ENCODE results near the gene GPD2. TPM values are rescaled to one million over a fixed set of nuclear protein-coding genes. Genes with fewer than 3 reads are reported as not detected.

GPD2 gene
- total and polyA plus RNA-seq, 11 donors = 3.5 to 24.8 (median 14.1) TPM

DNA sequence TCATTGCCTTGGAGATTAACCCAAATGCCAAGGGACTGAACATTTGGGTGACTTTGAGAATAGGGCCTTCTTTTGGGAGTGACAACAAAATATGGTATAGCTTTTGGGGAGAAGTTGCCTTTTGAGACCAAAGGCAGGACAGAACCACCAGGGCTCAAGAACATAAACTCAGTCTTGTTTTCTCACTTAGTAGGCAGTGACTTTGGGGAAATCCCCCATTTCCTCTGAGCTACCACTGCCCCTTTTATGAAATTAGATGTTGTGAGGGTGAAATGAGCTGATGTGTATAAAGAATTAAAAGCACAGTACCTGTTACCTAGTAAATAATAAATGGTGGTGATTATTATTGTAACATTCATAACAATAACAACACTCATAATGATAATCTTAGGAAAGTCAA lies 36.5 kb downstream of the GPD2 start:
- Histone ChIP-seq H3K4me3 (no peak overlapping the region), H3K4me1 (peaks cover 2 to 58% (median 21%) of the 10 kb centered on the region in 12 donors), H3K27ac (no peak overlapping the region), H3K27me3 (no peaks in the 10 kb centered on the region), H3K36me3 (peaks cover 0 to 5% (median 0%) of the 10 kb centered on the region in 9 donors), H3K9me3 (no peaks in the 10 kb centered on the region)
- intact Hi-C loops (cut with DNase I) = no loop called here
- DNase-seq (no peak), ATAC-seq (no peak)
- TF ChIP-seq POLR2A (IDR thresholded peaks at IDR 0.05) = no peak
- TF ChIP-seq, protein P1, sequence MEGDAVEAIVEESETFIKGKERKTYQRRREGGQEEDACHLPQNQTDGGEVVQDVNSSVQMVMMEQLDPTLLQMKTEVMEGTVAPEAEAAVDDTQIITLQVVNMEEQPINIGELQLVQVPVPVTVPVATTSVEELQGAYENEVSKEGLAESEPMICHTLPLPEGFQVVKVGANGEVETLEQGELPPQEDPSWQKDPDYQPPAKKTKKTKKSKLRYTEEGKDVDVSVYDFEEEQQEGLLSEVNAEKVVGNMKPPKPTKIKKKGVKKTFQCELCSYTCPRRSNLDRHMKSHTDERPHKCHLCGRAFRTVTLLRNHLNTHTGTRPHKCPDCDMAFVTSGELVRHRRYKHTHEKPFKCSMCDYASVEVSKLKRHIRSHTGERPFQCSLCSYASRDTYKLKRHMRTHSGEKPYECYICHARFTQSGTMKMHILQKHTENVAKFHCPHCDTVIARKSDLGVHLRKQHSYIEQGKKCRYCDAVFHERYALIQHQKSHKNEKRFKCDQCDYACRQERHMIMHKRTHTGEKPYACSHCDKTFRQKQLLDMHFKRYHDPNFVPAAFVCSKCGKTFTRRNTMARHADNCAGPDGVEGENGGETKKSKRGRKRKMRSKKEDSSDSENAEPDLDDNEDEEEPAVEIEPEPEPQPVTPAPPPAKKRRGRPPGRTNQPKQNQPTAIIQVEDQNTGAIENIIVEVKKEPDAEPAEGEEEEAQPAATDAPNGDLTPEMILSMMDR (IDR thresholded peaks at IDR 0.05) = no peak

DNA sequence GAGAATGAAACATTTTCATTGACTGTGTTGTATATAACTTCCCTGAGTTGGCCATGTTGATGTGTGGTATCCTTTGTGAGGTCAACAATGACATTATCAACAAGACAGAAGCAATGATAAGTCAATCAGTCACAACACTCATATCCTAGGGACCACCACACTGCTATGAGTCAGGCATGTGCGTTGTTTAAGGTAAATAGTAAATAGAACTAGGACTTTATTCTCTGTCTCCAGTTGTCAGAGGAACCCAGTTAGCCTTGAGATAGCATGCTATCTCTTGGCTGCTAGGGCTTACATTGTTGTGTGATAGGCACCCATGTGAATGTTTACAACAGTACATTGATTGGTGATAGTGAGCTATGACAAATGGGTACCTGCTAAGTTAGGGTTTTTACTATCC lies 37.3 kb downstream of the GPD2 start:
- Histone ChIP-seq H3K4me1 (peaks cover 0 to 50% (median 20%) of the 10 kb centered on the region in 12 donors), H3K4me3 (no peak overlapping the region), H3K27ac (no peak overlapping the region), H3K9me3 (no peaks in the 10 kb centered on the region), H3K27me3 (no peaks in the 10 kb centered on the region), H3K36me3 (peaks cover 0 to 5% (median 0%) of the 10 kb centered on the region in 9 donors)
- WGBS, 4 donors = 85 to 96% (median 92%) methylated on average over 1 of the region's 1 CpG
- TF ChIP-seq, protein P1 (IDR thresholded peaks at IDR 0.05) = no peak
- no peak for TF ChIP-seq POLR2A (IDR thresholded peaks at IDR 0.05)
- ATAC-seq (no peak), DNase-seq (no peak)
- intact Hi-C loops (cut with DNase I) = no loop called here

DNA sequence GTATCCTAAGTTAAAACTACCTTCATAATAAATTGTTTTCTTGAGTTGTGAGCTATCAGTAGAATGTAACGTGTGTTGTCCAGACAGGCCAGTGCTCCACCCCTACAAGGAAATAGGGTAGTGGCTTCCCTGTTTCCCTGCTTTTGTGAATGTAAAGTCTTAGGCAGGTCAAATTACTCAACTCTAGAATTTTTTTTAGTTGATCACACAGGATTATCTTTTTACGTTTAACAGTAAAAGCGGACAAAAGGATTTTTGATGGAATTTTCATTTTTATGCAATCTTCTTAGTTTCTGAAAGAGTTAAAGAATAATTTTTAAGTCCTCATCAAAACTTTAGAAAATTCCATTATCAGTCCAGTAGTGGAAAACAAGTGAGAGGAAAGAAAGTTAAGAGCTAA lies 38.2 kb downstream of the GPD2 start:
- peaks cover 0 to 50% (median 20%) of the 10 kb centered on the region in 12 donors for H3K4me1 ChIP-seq
- 85 to 93% (median 90%) methylated on average over 3 of the region's 3 CpGs for WGBS, 4 donors
- H3K9me3 ChIP-seq = no peaks in the 10 kb centered on the region
- DNase-seq = no peak
- H3K27ac ChIP-seq = no peak overlapping the region
- no peak for ATAC-seq
- intact Hi-C loops (cut with DNase I) = no loop called here
- H3K4me3 ChIP-seq = no peak overlapping the region
- H3K27me3 ChIP-seq = no peaks in the 10 kb centered on the region
- H3K36me3 ChIP-seq = peaks cover 0 to 5% (median 0%) of the 10 kb centered on the region in 9 donors
- no peak for TF ChIP-seq POLR2A (IDR thresholded peaks at IDR 0.05)

DNA sequence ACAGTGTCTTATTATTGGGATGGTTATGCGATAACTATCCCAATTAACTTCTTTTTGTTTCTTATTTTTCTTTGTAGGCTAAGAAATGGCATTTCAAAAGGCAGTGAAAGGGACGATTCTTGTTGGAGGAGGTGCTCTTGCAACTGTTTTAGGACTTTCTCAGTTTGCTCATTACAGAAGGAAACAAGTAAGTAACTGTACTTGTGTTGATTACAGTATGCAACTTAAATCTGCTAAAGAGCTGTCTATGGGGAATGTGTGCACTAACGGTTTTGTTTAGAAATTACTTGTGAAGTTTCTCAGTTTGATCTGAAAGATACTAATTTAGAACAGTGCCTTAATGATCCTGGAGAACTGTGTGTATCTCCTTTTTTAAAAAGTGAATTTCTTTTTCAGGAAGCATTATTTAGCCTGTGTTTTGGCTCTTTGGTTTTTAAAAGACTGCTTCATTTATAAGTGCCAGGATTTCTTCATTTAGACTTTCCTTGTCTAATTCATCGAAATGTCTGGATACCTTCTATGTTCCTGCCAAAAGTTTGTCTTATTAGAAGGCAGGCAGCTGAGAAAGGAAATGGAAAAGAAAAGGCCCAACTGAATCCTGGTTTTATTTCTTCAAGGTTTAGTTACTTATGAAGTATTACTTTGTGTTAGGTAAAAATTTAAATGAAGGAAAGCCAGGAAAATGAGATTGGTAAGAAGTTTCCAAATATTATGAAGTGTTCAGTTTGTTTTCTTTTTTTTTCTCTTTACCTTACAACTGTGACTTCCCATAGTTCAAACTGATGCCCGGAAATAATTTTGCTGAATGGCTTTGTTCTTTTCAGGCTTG lies 40.1 kb downstream of the GPD2 start:
- H3K9me3 ChIP-seq = no peaks in the 10 kb centered on the region
- H3K27me3 ChIP-seq = no peaks in the 10 kb centered on the region
- TF ChIP-seq, protein P1 (IDR thresholded peaks at IDR 0.05) = no peak
- no peak for TF ChIP-seq POLR2A (IDR thresholded peaks at IDR 0.05)
- H3K36me3 ChIP-seq = peaks cover 0 to 5% (median 0%) of the 10 kb centered on the region in 9 donors
- no peak overlapping the region for H3K4me3 ChIP-seq
- intact Hi-C loops (cut with DNase I) = loop anchor here in 1 of 10 donors (5.0 kb wide), 1 partner anchor 39 kb away; the partner anchor contains the start of gene GPD2
- no peak for ATAC-seq
- 71 to 82% (median 80%) methylated on average over 5 of the region's 5 CpGs for WGBS, 4 donors
- H3K27ac ChIP-seq = peak overlapping the region in 2 of 12 donors; percentile 19 to 33
- no peak for DNase-seq
- peaks cover 0 to 32% (median 14%) of the 10 kb centered on the region in 12 donors for H3K4me1 ChIP-seq

Data from heart left ventricle (tissue), 16 donors.